Neuronal stem cell (in vitro differentiated cells): ENCODE measurements around the gene FNDC11.
A peak's percentile ranks its signal among the peaks of the same experiment; 100 is the strongest.

Experiments used
- DNase-seq: peaks from one replicate; pipeline ENCODE4 v3.0.0-alpha.2; 2013; ENCODE audit warnings: low spot score
- H2AFZ ChIP-seq: one replicate; pipeline ENCODE4 v1.6.1; 2013; ENCODE audit warnings: mild to moderate bottlenecking, low read length, inconsistent platforms
- H2AK5ac ChIP-seq: 2 replicates; pipeline ENCODE4 v1.6.1; 2013; ENCODE audit warnings: low read depth, mild to moderate bottlenecking, inconsistent platforms, low read length, moderate library complexity, mixed read lengths
- H2BK120ac ChIP-seq: 2 replicates; pipeline ENCODE4 v1.6.1; 2013; ENCODE audit warnings: low read depth, mild to moderate bottlenecking, inconsistent platforms, low read length, moderate library complexity, mixed read lengths
- H2BK12ac ChIP-seq: one replicate; pipeline ENCODE4 v1.6.1; 2013; ENCODE audit warnings: low read length, inconsistent platforms
- H2BK15ac ChIP-seq: 2 replicates; pipeline ENCODE4 v1.6.1; 2013; ENCODE audit warnings: mild to moderate bottlenecking, low read length, inconsistent platforms, mixed read lengths
- H2BK5ac ChIP-seq: one replicate; pipeline ENCODE4 v1.6.1; 2013; ENCODE audit warnings: inconsistent platforms, mild to moderate bottlenecking, low read length, moderate library complexity
- H3K14ac ChIP-seq: one replicate; pipeline ENCODE4 v1.6.1; 2013; ENCODE audit warnings: low read length, inconsistent platforms
- H3K18ac ChIP-seq: 2 replicates; pipeline ENCODE4 v1.6.1; 2013; ENCODE audit warnings: low read length, inconsistent platforms
- H3K23ac ChIP-seq: 2 replicates; pipeline ENCODE4 v1.6.1; 2013; ENCODE audit warnings: low read depth, mild to moderate bottlenecking, mixed read lengths, low read length, inconsistent platforms; ENCODE audit not compliant: poor library complexity
- H3K27ac ChIP-seq: replicated peaks from 3 replicates; pipeline ENCODE4 v1.5.1; 2013; ENCODE audit warnings: low read length, inconsistent platforms
- H3K27me3 ChIP-seq, 3 experiments: 2 replicates each; pipeline ENCODE4 v1.6.1; 2013; ENCODE audit warnings: low read length in 3 of 3, mild to moderate bottlenecking in 2 of 3, inconsistent platforms in 1 of 3, low read depth in 1 of 3, mixed read lengths in 1 of 3, moderate library complexity in 1 of 3; ENCODE audit not compliant: control insufficient read depth in 3 of 3, insufficient read depth in 3 of 3
- H3K36me3 ChIP-seq, 2 donors: replicated peaks in 1 of 2; 2 replicates each; pipeline ENCODE4 v1.6.1; 2013; ENCODE audit warnings: low read length in 2 of 2; ENCODE audit not compliant: control insufficient read depth in 2 of 2, insufficient read depth in 2 of 2
- H3K4ac ChIP-seq: 2 replicates; pipeline ENCODE4 v1.6.1; 2013; ENCODE audit warnings: inconsistent platforms, mild to moderate bottlenecking, low read length, moderate library complexity
- H3K4me1 ChIP-seq, 2 donors: 1 replicate in 1 of 2; 2 replicates in 1 of 2; pipeline ENCODE4 v1.6.1; 2013; ENCODE audit warnings: low read length in 2 of 2, low read depth in 1 of 2; ENCODE audit not compliant: control insufficient read depth in 2 of 2, insufficient read depth in 1 of 2
- H3K4me2 ChIP-seq: one replicate; pipeline ENCODE4 v1.6.1; 2013; ENCODE audit warnings: mild to moderate bottlenecking, low read length, inconsistent platforms; ENCODE audit not compliant: insufficient read depth, poor library complexity, severe bottlenecking
- H3K4me3 ChIP-seq, 2 donors: 2 replicates each; pipeline ENCODE4 v1.5.1; 2013; ENCODE audit warnings: low read length in 2 of 2, mild to moderate bottlenecking in 2 of 2, inconsistent platforms in 1 of 2, moderate library complexity in 1 of 2
- H3K79me1 ChIP-seq: one replicate; pipeline ENCODE4 v1.6.1; 2013; ENCODE audit warnings: low read depth, mild to moderate bottlenecking, inconsistent platforms, low read length, moderate library complexity
- H3K9ac ChIP-seq: one replicate; pipeline ENCODE4 v1.6.1; 2013; ENCODE audit warnings: mild to moderate bottlenecking, low read depth, low read length, inconsistent platforms; ENCODE audit not compliant: poor library complexity
- H3K9me3 ChIP-seq, 2 donors: replicated peaks in 1 of 2; 2 replicates each; pipeline versions ENCODE3 to v1.6.1; 2013; ENCODE audit warnings: low read length in 2 of 2, mild to moderate bottlenecking in 2 of 2, inconsistent platforms in 1 of 2, low read depth in 1 of 2, mixed read lengths in 1 of 2, moderate library complexity in 1 of 2; ENCODE audit not compliant: control insufficient read depth in 2 of 2, insufficient read depth in 1 of 2
- H4K8ac ChIP-seq: one replicate; pipeline ENCODE4 v1.6.1; 2013; ENCODE audit warnings: low read depth, mild to moderate bottlenecking, inconsistent platforms, low read length, moderate library complexity
- H4K91ac ChIP-seq: one replicate; pipeline ENCODE4 v1.6.1; 2013; ENCODE audit warnings: low read length, low read depth, mild to moderate bottlenecking, inconsistent platforms; ENCODE audit not compliant: poor library complexity
- WGBS, 2 donors: extraction: QIAGEN DNeasy Blood & Tissue Kit; methylation state at CpG; one replicate each; pipeline ENCODE4 v1.1.7; 2013; ENCODE audit warnings: missing lambda C conversion rate in 2 of 2, mixed read lengths in 1 of 2; ENCODE audit not compliant: insufficient read length in 2 of 2, insufficient replicate concordance in 1 of 2; ENCODE audit errors: extremely low coverage in 2 of 2; 5-methylcytosine and 5-hydroxymethylcytosine counted together

FNDC11 gene

DNA sequence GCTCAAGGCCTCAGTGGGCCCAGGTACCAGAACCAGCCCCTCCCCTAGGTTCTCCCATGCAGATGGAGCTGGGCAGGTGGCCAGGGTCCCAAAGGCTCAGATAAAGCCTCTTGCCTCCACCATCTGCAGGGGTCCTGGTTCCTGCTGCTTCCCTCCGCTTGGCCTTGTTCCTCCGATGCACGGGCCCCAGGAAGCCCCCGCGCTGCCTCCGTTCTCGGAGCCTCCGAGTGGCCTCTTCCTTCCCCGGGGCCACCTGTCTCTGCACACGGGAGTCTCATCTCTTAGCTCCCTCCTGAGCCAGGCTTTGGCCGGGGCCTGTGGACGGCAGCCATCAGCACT, 14.9 kb upstream of the FNDC11 start:
- Histone ChIP-seq H2BK5ac (no peak overlapping the region), H3K14ac (no peak overlapping the region), H2BK120ac (no peak overlapping the region), H2BK12ac (no peak overlapping the region), H3K4ac (no peak overlapping the region), H3K79me1 (no peaks in the 10 kb centered on the region), H3K9ac (no peak overlapping the region), H3K4me1 (peaks cover 16 to 21% of the 10 kb centered on the region in 2 donors), H3K27ac (no peak overlapping the region), H2AK5ac (no peak overlapping the region), H2AFZ (no peak overlapping the region), H4K8ac (no peak overlapping the region), H3K23ac (no peak overlapping the region), H3K27me3 (peaks cover 0 to 21% (median 0%) of the 10 kb centered on the region in 3 experiments), H3K4me3 (no peak overlapping the region), H4K91ac (no peak overlapping the region), H2BK15ac (peak overlapping the region; percentile 82), H3K18ac (no peak overlapping the region), H3K36me3 (no peaks in the 10 kb centered on the region), H3K9me3 (no peaks in the 10 kb centered on the region), H3K4me2 (no peak overlapping the region)
- no CpG with 5 or more reads among the region's 12 CpGs for WGBS, 2 donors
- DNase-seq = no peak

DNA sequence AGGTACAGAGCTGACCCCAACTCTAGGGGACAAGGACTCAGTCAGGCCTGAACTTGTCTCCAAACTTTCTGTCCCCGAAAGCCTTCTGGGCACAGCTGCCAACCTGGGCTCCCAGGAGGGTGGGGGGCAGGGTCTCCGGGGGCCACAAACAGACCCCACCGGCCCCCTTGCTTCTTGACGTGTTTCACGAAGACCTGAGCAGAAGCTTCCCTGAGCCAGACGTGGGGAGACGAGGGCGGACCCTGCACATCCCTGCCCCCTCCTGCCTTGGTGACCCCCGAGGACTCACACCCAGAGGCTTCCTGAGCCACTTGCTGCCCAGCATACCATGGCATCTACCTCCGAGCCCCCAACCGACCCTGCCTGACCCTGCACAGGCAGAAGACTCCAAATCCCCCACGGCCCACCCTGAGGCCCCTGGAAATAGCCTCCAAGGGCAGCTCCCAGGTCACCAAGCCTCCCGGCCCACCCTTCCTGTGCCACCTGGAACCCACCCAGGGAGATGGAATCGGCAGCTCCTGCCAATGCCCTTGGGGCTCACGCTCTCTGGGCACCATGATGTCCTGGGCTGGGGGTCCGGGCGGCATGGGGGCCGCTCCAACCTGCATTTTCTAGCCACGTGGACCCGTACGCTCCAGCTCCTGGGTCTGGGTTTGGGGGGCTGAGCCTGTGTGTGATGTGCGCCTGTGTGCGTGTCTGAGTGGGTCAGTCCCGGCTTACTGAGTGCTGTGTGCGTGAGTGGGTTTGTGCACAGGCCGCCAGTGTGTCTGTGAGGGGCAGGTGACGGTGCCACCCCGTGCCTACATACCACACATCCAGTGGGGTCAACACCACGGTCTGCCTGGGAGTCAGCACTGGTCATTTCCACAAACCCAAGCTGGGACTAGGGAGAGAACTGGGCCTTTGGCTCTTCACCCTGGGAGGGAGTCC, 14.3 kb upstream of the FNDC11 start:
- Histone ChIP-seq H3K9ac (no peak overlapping the region), H3K79me1 (no peaks in the 10 kb centered on the region), H3K4ac (no peak overlapping the region), H4K8ac (no peak overlapping the region), H3K4me2 (no peak overlapping the region), H2AK5ac (peak overlapping the region; percentile 41), H2BK5ac (peak overlapping the region; percentile 82), H3K18ac (no peak overlapping the region), H3K27me3 (peaks cover 0 to 27% (median 0%) of the 10 kb centered on the region in 3 experiments), H2BK12ac (no peak overlapping the region), H2BK120ac (peak overlapping the region; percentile 36), H4K91ac (no peak overlapping the region), H3K4me1 (peaks cover 16 to 20% of the 10 kb centered on the region in 2 donors), H3K4me3 (peak overlapping the region in 1 of 2 donors; percentile 4), H2BK15ac (peak overlapping the region; percentile 91), H3K9me3 (no peaks in the 10 kb centered on the region), H3K14ac (peak overlapping the region; percentile 82), H3K27ac (no peak overlapping the region), H3K36me3 (no peaks in the 10 kb centered on the region), H2AFZ (peak overlapping the region; percentile 49), H3K23ac (peak overlapping the region; percentile 68)
- DNase-seq = no peak
- WGBS, 2 donors = no CpG with 5 or more reads among the region's 29 CpGs

DNA sequence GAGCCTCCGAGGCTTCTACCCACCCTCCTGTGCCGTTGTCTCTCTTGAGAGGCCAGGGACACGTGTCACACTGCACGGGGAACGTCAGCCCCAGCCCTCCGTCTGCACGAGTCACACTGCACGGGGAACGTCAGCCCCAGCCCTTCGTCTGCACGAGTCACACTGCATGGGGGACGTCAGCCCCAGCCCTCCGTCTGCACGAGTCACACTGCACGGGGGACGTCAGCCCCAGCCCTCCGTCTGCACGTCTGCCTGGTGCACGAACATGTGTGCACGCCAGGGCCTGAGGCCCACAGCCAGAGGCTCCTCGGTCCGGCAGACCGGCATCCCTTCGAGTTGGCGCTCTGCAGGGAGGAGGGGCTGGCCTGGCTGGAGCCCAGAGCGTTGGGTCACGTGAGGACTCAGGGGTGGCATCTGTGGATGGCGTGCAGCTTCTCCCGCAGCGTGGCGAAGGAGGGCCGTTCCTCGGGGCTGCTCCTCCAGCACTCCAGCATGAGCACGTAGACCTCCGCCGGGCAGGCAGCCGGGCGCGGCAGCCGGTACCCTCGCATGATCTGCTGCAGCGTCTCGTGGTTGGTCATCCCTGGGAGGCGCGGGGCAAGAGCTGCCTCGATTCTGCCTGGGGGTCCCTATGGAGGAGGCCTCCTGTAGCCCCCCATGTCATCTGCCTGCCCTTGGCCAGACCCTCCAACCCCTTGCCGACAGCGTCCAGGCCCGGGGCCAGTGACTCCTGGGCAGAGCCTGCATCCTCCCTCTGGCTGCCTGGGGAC, 13.4 kb upstream of the FNDC11 start:
- Histone ChIP-seq H3K4ac (peak overlapping the region; percentile 66), H3K27ac (no peak overlapping the region), H3K9ac (no peak overlapping the region), H3K9me3 (no peaks in the 10 kb centered on the region), H3K4me3 (no peak overlapping the region), H3K27me3 (peaks cover 0 to 35% (median 0%) of the 10 kb centered on the region in 3 experiments), H2AFZ (peak overlapping the region; percentile 49), H3K4me1 (peaks cover 13 to 14% of the 10 kb centered on the region in 2 donors), H4K8ac (no peak overlapping the region), H4K91ac (peak overlapping the region; percentile 79), H3K18ac (peak overlapping the region; percentile 35), H2BK15ac (peak overlapping the region; percentile 91), H2BK120ac (peak overlapping the region; percentile 36), H2BK12ac (no peak overlapping the region), H3K14ac (peak overlapping the region; percentile 56), H3K79me1 (no peaks in the 10 kb centered on the region), H2AK5ac (peak overlapping the region; percentile 41), H3K4me2 (no peak overlapping the region), H3K23ac (peak overlapping the region; percentile 68), H2BK5ac (peak overlapping the region; percentile 82), H3K36me3 (no peaks in the 10 kb centered on the region)
- no peak for DNase-seq
- WGBS, 2 donors = no CpG with 5 or more reads among the region's 49 CpGs

DNA sequence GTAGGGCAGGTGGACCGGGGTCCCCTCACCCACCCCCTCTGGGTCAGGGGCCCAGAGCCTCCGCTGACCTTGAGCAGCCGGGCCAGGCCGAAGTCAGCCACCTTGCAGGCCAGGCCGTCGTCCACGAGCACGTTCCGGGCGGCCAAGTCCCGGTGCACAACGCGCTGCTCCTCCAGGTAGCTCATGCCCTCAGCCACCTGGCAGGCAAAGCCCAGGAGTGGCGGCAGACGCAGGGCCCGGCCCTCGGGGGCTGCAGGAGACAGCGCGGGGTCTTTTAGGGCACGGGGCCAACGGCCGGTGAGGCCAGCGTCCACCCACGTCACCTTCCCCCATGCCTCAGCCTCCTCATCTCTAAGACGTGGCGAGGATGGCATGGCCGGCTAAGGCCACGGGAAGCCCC, 12.6 kb upstream of the FNDC11 start:
- Histone ChIP-seq H4K8ac (no peak overlapping the region), H3K18ac (peak overlapping the region; percentile 58), H2BK12ac (peak overlapping the region; percentile 94), H3K14ac (no peak overlapping the region), H3K9me3 (no peaks in the 10 kb centered on the region), H4K91ac (no peak overlapping the region), H3K27me3 (peaks cover 0 to 43% (median 0%) of the 10 kb centered on the region in 3 experiments), H2BK5ac (no peak overlapping the region), H3K4ac (no peak overlapping the region), H3K36me3 (no peaks in the 10 kb centered on the region), H3K4me2 (no peak overlapping the region), H3K23ac (peak overlapping the region; percentile 25), H2BK120ac (no peak overlapping the region), H2AFZ (no peak overlapping the region), H3K27ac (no peak overlapping the region), H2AK5ac (peak overlapping the region; percentile 77), H3K9ac (no peak overlapping the region), H3K79me1 (no peaks in the 10 kb centered on the region), H3K4me3 (no peak overlapping the region), H3K4me1 (peaks cover 9 to 12% of the 10 kb centered on the region in 2 donors), H2BK15ac (peak overlapping the region; percentile 49)
- no CpG with 5 or more reads among the region's 28 CpGs for WGBS, 2 donors
- no peak for DNase-seq
